HG02798 (cell line): Measurements from ENCODE around the gene PGM5.

ENCODE experiments used
- ATAC-seq: cut with Tn5 transposase; IDR thresholded peaks from one replicate; pipeline ENCODE4 v1.9.1; 2021; ENCODE audit warnings: mild to moderate bottlenecking; ENCODE audit not compliant: unreplicated experiment, poor library complexity

The PGM5 gene

DNA sequence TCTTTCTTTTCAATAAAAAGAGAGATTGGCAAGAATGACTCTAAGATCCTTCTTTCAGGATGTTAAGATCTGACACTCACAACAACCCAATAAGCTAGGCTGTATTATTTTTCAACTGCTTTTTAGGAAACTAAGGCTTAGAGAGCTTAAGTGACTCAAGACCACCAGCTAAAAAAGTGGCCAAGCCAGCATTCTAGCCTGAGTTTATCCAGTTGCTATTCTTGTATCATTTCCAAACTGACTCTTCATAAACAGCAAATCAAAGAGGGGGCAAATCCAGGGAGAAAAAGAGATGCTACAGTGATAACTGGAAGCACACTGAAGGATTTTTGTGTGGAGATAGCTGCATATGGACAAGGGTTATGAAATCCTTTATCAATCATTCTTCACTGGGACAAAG is 137.1 kb downstream of the PGM5 start:
- no peak for ATAC-seq

GRCh38 chr9:68493958-68494577 is 137.7 kb downstream of the PGM5 start:
- no peak for ATAC-seq

- ATAC-seq: no peak
Observed at GRCh38 chr9:68495247-68495646, 138.8 kb downstream of the PGM5 start.

- no peak for ATAC-seq
Observed at GRCh38 chr9:68496356-68496755, 139.9 kb downstream of the PGM5 start.

GRCh38 chr9:68497629-68498028 is 141.2 kb downstream of the PGM5 start:
- no peak for ATAC-seq

GRCh38 chr9:68498816-68499215 is 142.4 kb downstream of the PGM5 start:
- no peak for ATAC-seq

- ATAC-seq: no peak
Observed at GRCh38 chr9:68500457-68501381, 144.3 kb downstream of the PGM5 start.

GRCh38 chr9:68502279-68502678 is 145.9 kb downstream of the PGM5 start:
- ATAC-seq: no peak

GRCh38 chr9:68505681-68506409 is 149.4 kb downstream of the PGM5 start:
- ATAC-seq: no peak

GRCh38 chr9:68506551-68506950 is 150.1 kb downstream of the PGM5 start:
- no peak for ATAC-seq

- ATAC-seq: no peak
Observed at GRCh38 chr9:68507130-68507805, 150.9 kb downstream of the PGM5 start.

- ATAC-seq: no peak
Observed at GRCh38 chr9:68507806-68508145, 151.4 kb downstream of the PGM5 start.

DNA sequence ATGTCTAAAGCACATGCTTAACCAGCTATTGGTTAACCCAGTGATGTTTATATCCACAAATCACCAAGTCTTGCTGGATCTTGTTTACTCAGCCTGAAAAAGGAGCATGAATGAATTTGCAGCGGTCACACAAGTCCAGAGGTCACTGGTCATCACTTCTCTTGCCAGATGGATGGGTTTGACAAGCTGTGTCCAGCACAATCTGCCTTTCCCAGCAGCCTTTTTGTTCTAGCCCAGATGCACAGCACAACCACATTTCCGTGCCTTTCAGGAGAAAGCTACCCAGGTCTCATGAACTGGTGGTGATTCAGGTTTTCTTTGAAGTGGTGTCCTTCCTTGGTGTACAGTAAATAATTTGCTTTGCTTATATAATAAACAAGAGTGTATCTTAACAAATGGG is 152.1 kb downstream of the PGM5 start:
- ATAC-seq: no peak

GRCh38 chr9:68509689-68510088 is 153.3 kb downstream of the PGM5 start:
- no peak for ATAC-seq

DNA sequence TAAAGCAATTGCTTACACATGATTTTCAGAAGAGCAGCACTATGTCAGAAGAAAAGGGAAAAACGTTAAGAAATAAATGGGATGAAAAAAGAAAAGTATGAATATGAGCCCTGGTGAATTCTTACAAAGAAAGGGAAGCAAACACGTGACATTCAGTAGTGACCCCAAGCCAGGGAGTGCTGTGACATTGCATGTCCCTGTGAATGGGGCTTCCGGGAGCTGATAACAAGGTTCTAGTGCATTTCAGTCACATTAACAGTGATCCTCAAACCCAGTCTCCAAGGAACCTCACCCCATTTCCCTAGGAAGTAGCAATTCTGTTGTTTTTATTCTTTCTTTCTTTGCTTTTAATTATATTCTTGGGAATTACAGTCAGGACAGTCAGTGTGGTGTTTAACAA is 157.0 kb downstream of the PGM5 start:
- ATAC-seq: no peak

- ATAC-seq: no peak
Observed at GRCh38 chr9:68513981-68514380, 157.6 kb downstream of the PGM5 start.

- no peak for ATAC-seq
Observed at GRCh38 chr9:68515326-68516017, 159.1 kb downstream of the PGM5 start.

GRCh38 chr9:68522131-68522530 is 165.7 kb downstream of the PGM5 start:
- no peak for ATAC-seq

DNA sequence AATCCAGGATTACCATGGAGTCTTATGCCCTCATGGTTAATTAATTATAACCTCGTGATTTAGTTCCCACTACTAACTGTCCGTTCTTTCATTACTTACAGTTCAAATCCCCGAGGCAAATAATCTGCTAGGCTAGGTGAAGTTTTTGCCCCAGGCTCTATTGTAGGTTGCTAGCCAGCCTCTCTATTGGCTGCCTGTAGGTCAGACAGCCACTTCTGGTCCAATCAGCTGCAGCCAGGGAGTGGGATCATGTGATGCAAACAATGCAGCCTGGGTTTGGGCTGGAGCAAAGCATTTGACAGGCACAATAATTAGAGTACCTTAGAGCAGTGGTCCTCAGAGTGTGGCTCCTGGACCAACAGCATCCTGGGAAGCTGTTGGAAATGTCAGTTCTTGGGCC is 166.5 kb downstream of the PGM5 start:
- no peak for ATAC-seq

DNA sequence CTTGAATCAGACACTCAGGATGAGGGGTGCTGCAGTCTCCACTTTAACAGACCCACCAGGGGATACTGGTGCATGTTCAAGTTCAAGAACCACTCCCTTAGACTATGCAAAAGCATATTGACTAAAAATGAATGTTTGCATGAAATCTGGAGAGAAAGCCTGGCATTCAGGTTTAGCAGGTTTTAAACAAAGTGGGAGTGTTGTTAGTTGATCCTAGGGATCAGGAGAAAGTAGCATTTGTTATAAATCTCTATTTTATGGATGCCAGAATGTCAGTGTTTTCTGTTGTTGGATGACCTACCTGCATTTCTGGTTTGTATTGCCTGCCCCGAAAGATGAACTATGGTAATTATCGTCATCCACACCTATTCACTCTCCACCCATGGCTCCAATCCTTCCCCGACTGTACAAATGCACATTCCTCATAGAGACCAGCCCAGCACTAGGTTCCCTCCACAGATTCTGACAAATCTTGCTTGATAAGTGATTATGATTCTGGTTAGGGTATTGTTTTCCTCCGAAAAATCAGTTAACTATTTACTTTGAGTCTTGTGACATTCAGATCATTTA is 167.0 kb downstream of the PGM5 start:
- ATAC-seq: no peak
